ENCODE data around the gene DNA2.

The DNA2 gene

DNA sequence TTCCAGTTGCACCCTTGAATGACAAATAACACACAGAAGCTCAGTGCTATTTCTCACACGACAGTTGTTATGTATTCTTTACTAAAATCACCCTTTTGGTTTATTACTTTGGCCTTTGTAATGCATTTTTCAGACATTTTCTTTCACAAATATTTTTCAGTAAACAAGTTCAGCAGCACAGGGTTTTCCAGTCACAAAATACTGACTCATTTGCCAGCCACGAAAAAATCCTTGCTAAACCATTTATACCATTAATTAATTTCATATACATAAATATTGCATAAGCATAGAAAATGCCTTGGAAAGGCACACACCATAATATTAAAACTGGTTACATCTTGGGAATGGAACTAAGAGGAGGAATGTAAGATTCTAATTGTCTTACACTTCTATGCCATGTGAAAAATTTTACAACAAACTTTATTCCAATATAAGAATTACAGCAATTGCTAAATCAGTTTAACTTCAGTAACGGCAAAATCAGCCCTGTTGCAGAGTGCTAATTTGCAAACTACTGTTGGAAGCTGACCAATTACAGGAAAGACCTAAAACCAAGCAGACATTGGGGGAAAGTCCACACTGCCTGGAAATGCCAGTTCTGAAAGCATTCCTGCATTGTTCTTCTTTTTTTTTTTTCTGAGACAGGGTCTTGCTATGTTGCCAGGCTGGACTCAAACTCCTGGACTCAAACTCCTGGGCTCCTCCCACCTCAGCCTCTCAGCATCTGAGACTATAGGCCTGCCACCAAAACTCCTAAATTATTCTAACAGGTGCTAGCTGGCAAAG is 107.5 kb downstream of the DNA2 start:
- in situ Hi-C loops (cut with MboI; ENCODE audit: low sequenced_read_pairs), result no loop called here

All from HL-60/S4 treated with retinoic acid at 250 ng/mL for 4 days and 3 days (cell line).